Non-pigmented ciliary epithelial cell (primary cell): ENCODE results near the gene ATP6V1A.
A peak's percentile ranks its signal among the peaks of the same experiment; 100 is the strongest.

Experiments
- DNase-seq: peaks from one replicate; pipeline ENCODE4 v3.0.0-alpha.2; 2010; ENCODE audit warnings: low read depth

The ATP6V1A gene

DNA sequence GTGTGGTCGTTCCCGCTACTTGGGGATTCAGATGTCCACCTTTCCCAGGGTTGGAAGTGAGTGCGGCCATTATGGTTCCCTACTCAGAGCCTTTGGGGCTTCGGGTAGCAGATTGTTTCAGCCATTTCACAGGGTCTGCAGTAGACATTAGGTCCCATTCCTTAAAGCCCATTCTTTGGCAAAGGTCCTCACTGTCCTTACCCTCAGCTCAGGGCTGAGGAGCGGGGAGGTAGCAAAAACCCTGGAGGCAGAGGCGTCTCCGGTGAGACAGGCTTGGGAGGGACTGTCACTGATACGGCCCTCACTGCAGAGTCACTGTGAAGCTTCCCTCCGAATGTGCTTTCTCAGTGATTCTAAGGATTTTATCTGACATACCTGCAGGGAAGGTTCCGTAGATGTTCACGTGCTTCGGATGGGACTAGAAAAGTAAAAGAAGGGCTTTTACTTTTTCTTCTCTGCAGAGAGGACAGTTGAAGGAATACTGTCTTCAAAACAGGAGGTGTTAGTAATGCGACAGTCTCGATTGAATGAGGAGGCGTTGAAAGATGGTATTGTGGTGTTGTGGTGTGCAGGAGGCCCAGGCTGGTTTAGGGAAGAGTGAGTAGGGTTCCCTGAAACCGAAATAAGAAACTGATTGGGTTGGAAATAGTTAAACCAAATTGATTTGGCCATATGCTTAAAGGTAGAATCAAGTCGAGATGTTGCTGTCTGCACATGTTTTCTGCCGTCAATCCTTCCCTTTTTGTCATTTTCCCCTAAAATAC, 630 bp downstream of the ATP6V1A start:
- DNase-seq = no peak

GRCh38 chr3:113751141-113751540, 4.3 kb downstream of the ATP6V1A start:
- DNase-seq = no peak

- DNase-seq = no peak
Measured at GRCh38 chr3:113753376-113753985, 6.6 kb downstream of the ATP6V1A start.

- DNase-seq = no peak
Measured at GRCh38 chr3:113754494-113755159, 7.8 kb downstream of the ATP6V1A start.

GRCh38 chr3:113758389-113759024, 11.7 kb downstream of the ATP6V1A start:
- DNase-seq = peak; percentile 73

- no peak for DNase-seq
Measured at GRCh38 chr3:113764698-113765097, 17.9 kb downstream of the ATP6V1A start.

DNA sequence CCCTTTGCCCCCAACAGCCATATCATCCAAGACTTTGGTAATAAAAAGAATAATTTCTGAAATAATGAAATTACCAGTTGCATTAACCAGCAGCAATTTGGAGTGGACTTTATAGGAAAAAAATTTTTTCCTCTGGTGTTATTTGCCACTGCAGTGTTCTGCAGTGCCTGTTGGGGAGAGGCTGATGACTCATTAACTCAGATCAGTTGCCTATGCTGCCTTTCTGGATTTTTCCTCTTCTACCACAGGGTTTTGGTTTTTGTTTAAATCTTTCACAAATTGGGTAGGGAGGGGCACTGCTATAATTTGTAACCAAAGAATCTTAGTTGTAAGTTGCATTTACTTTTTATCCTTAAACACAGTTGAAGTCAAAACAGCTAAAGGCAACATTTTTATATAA, 22.7 kb downstream of the ATP6V1A start:
- DNase-seq = no peak

GRCh38 chr3:113771993-113772392, 25.2 kb downstream of the ATP6V1A start:
- no peak for DNase-seq

- DNase-seq = peak; percentile 38
Measured at GRCh38 chr3:113773381-113773780, 26.5 kb downstream of the ATP6V1A start.

- no peak for DNase-seq
Measured at GRCh38 chr3:113775516-113775915, 28.7 kb downstream of the ATP6V1A start.

- DNase-seq = no peak
Measured at GRCh38 chr3:113776564-113776963, 29.7 kb downstream of the ATP6V1A start.

DNA sequence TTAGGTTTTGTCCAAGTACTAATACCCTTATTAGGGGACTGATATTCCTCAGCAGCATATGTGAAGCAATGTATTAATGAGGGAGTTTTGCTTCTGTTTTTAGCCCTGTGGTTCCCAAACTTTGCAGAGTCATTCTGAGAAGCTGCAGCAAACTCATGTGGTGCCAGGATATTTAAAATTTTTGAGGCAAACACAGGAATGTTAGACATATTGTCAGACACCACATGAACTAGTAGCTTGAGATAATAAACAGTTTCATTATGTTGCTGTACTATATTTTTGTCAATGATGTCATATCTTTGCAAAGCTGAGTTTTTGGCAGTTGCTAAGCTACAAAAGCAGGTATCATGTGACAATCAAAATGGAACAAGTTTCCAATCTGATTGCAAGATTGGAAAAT, 36.6 kb downstream of the ATP6V1A start:
- DNase-seq = peak; percentile 94

GRCh38 chr3:113783980-113784379, 37.1 kb downstream of the ATP6V1A start:
- DNase-seq = no peak

DNA sequence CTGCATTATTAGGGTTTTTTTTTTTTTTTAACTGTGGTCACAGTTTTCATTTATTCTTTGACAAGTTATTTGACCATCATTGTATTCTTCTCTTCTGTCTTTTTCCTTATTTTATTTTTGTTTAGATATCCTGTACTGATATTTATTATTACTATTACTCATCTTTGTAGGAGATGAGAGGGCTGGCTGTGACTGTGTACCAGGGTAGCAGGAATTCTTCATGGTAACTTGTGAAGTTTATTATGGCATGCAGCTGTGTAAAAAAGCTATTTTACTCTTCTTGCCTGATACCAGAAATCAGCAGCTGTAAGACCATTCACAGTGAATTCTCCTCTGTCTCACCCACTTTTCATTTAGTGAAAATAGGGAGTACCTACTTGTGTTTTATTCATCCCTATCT, 44.5 kb downstream of the ATP6V1A start:
- no peak for DNase-seq

DNA sequence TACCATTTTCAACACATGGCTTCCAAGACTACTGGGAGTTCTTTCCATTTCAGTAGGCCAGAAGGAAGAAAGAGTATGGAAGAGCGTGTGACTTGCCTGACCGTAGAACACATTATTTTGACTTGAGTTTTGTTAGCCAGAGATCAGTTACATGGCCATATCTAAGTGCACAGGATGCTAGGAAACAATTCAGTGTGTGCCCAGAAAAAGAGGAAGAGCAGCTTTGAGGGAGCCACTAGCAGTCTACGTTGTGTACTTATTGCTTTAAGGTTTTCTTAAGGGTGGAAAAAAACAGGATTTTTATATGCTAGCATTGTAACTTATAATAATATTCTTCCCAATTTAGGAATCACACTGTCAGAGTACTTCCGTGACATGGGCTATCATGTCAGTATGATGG, 47.7 kb downstream of the ATP6V1A start:
- no peak for DNase-seq

DNA sequence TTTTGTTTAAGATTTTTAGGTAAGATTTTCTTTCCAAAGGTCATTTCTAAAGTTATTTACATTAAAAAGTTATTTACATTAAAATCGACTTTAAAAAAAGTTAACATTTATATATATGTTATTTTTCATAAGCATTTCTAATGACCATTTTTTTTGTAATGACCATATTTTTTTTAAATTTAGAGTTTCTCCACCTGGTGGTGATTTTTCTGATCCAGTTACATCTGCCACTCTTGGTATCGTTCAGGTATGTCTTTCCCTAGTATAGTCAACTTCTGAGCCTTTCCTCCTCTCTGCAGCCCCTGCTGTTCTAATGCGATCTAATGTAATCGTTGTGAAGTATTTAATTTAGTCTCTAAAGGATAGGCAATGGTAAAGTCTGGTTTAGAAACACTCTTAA, 48.9 kb downstream of the ATP6V1A start:
- DNase-seq = no peak

DNA sequence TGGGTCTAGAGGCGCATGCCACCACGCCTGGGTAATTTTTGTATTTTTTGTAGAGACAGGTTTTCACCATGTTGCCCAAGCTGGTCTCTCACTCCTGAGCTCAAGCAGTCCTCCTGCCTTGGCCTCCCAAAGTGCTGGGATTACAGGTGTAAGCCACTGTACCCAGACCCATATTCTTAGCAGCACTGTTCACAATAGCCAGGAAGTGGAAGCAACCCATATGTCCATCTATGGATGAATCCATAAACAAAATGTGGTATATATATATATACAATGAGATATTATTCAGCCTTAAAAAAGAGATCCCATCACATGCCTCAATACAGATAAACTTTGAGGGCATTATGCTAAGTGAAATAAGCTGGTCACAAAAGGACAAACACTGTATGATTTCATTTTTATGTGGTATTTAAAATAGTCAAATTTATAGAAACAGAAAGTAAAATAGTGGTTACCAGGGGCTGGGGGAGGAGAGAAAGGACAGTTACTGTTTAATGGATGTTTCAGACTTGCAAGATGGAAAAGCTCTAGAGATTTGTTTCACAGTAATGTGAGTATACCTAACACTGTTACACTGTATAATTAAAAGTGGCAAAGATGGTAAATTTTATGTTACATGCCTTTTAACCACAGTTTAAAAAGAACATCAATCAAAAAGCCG, 56.1 kb downstream of the ATP6V1A start:
- no peak for DNase-seq

- no peak for DNase-seq
Measured at GRCh38 chr3:113804661-113805060, 57.8 kb downstream of the ATP6V1A start.

GRCh38 chr3:113805249-113805648, 58.4 kb downstream of the ATP6V1A start:
- no peak for DNase-seq

DNA sequence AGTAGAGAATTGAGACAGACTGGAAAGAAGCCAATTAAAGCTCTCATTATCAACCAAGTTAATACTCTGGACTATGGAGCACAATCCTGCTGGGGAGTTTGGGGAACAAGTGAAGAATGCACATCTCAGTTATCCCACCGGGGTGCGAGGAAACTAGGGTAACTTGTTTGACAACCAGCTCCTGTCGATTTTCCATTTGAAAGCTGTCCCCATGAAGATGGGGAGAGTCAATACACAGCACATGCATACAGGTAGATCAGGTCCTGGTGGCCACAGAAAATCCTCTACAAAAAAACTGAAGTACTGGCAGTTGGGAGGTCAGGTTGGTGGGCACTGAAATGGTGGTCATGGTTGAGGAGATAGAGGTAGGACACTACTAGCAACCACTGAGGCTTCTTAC, 66.0 kb downstream of the ATP6V1A start:
- no peak for DNase-seq

GRCh38 chr3:113819866-113820265, 73.0 kb downstream of the ATP6V1A start:
- no peak for DNase-seq

DNA sequence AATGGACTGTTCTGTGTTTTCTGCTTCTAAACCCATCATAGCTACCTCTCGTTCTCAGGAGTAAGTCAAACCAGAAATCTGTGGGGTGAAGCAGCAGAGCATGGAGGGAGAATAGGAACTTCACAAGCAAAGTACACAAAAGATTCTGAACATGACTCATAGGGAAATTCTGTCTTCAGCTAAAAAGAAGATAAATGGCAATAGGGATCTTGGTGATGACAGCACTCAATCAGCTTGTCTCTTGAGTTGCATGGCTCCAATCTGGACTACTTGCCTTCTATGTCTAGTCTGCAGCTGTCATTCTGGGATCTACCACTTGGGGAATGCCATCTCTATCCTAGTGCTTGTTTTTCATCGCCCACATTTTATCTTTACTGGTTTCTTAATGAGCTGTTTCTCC, 78.3 kb downstream of the ATP6V1A start:
- no peak for DNase-seq
